Head of caudate nucleus (tissue), 42 donors: ENCODE data around the gene ITPR1.

Source experiments
- DNase-seq, 42 donors: peaks; one replicate each; pipeline versions ENCODE4 v3.0.0 to v3.0.0-alpha.2; 2020 to 2021; ENCODE audit warnings: mixed read lengths in 7 of 42
- intact Hi-C: fragments of 100-400 bp; cut with DNase I; formaldehyde crosslinking; loops from one replicate; pipeline ENCODE4 v1.15.0; 2022

The ITPR1 gene

DNA sequence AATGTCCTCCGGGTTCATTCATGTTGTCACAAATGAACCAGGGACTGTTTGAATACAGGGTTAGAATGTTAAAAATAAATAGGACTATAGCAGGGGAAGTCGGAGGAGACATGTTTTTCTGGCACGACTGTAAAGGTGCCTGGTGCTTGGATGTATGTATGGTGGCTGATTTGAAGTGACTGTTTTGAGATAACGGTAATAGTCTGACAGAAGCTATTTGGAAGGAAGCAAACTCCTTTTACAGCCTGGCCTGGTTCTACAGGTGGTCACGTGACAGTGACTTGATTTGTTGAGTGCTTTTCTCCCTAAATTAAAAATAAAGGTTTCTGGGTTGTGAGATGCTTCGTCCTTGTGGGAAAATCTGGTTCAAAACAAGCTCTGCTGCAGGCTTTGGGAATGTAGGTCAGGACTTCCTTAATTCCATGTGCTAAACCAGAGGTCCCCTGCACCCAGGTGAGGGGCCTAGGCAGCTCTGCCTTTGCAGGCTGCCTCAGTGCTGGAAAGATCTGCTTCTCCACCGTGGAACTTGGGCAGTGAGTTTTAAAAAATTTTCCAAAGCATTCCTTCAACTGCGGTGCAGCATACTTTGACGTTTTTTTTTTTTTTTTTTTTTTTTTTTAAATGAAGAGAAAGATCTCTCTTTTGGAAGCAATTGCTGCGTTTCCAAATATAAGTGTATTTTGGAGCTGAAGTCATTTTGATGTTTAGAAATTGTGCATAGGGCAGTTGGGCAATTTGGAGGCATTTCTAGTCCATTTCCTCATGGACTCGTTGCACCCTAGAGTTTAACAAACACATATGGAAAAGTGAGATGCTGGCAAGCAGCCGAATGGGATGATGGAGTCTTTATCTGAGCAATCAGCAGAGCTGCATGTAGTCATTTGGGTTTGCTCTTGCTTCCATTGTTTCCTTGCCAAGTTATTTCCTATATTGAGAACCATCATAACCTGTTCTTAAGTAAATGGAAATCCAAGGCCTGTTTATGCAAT is 30.9 kb downstream of the ITPR1 start:
- DNase-seq: no peak
- intact Hi-C loops: no loop called here

DNA sequence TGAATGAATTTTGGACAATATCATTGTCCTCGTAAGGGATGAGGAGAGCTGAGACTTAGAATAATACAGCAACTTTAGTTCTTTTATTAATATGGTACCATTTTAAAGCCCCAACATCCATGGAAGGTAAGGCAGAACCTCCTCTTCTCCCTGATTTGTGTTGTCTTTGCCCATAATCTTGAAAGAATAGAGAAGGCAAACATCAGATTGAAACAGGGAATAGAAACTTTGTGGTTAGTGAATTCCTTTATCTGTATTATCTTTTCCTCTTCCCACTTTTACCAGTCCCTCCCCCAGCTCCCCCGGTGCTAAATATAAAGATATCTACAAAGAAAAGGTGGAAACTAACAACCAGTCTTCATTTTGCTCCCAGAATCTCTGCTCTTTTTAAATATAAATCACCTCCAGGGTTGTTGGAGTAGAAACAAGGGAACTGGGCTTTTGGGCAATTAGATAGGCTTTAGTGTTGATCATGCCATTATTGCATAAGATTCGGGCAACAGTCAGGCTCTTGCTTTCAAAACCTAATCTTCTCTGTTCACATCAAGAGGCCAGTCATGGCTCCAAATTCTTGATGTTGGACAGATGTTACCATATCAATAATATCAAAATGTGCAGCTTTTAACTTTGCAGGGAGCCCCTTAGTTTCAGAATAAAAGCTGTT is 32.5 kb downstream of the ITPR1 start:
- intact Hi-C loops: no loop called here
- no peak for DNase-seq

DNA sequence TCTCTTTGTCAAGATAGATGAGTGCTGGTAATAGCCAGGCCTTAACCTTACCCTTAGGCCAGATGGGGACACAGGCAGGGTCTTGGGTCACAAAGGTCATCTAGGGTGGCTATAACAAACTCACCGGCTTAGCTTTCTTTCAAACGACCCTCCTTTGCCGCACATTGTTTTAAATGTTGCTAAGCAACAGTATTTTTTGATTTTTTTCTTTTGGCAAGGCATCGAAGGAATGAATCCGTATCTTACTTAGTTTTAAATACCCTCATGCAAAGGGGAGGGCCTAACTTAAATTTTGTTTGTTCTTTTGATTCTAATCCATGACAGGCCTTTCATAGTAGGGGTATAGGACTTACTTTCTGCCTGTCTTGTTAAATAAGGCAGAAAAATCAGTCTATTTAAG is 35.2 kb downstream of the ITPR1 start:
- intact Hi-C loops: no loop called here
- no peak for DNase-seq

DNA sequence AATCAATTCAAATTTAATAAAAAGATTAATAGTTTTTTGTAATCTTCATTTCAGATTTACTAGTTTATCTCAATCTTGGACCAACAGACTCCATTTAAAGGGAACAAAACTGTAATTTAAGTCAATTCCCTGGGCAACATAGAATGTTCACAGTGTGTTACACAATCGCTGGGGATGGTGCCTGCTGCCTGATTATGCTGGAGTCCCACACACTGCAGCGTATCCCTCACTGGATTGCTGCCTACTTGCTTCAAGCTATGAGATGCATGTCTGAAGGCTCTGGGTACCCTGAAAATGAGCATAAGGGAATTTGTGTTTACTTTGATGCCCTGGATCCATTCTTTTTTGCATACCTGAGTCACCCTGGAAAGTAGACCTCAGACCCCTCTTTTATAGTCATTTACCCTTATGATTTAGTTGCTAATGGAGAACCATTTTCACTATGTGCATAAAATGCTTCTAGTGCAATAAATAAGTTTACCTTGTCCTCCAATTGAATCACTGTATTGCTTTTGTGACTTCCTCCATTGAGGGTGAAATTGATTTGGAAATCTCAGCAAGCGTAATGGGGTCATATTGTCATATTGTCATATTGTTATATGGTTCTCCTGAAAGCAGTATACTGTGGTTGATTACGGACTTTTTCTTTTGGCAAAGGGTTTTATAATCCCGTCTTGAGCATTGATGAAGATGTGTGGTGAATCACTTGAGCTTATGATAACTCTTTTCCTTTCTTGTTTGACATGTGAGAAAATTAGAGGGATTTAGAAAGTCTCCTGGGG is 35.9 kb downstream of the ITPR1 start:
- intact Hi-C loops: no loop called here
- DNase-seq: peak in 37 of 42 donors; percentile 25 to 86 (median 59)

DNA sequence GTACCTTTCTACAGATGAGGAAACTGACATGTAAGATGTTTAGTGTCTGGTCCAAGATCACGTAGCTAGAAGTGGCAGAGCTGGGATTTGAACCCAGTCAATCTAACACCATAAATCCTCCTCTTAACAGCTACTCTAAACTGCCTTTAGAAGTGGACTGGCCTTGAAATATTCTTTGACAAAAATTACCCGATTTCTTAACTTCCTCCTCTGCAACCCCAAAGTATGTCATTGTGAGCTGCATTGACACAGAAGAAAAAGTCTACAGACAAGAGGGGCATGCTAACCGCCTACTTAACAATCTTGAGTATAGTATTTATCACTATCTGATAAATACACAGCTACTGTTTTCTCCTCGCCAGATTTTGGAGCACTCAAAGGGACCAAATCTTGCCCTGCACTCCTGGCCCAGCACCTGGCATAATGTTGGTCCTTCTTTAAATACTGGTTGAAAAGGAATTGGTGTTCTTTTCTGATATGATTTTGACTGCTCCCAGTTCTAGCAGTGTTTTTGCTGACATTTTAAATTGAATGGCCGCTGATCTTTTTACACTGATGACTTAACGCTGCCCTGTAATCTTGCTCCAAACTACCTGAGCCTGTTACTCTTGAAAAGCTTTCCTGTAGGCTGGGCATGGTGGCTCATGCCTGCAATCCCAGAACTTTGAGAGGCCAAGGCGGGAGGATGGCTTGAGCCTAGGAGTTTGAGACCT is 36.9 kb downstream of the ITPR1 start:
- intact Hi-C loops: no loop called here
- no peak for DNase-seq

DNA sequence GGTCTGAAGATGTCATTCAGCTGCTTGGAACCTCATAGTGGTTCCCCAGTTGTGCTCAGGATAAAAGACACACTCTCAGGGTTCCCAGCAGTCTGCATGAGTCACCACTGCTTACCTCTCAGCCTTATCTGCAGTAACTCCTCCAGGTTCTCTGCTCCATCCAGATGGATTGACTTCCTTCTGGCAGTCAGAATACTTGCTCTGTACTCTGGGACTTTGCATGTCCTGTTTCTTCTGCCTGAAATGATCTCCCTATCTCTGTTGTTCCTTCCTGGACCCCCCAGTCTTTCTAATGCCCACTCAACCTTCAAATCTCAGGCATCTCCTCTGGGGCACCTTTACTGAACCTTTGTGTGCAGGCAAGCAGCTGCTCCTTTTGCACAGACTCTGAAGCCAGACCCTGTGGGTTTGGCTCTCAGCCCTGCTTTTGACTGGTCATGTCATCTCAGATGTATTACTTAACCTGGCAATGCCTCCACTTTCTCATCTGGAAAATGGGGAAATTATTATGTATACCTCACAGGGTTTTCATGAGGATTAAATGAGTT is 38.4 kb downstream of the ITPR1 start:
- DNase-seq: peak in 29 of 42 donors; percentile 18 to 88 (median 43)
- intact Hi-C loops: no loop called here

DNA sequence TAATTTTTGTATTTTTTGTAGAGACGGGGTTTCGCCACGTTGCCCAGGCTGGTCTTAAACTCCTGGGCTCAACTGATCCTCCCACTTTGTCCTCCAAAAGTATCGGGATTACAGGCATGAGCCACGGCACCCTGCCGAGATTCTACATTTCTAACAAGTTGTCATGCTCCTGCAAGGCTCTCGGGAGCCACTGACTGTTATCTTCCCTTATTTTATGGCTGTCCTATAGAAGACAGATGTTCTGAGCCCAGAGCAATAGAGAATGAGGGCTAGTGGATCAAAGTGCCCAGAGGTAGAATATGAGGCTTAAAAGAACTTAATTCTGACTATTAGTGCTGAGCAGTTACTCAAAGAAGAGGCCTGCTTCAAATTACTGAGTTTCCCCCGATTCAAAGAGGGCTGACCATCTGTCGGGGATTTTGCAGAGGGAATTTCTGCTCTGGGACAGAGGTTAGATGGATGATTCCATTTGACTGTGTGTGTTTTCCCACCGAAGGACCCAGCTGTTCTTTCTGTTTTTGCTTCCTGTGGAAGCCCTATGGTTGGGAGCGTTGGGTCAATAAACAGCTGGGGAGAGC is 39.5 kb downstream of the ITPR1 start:
- intact Hi-C loops: no loop called here
- DNase-seq: no peak

DNA sequence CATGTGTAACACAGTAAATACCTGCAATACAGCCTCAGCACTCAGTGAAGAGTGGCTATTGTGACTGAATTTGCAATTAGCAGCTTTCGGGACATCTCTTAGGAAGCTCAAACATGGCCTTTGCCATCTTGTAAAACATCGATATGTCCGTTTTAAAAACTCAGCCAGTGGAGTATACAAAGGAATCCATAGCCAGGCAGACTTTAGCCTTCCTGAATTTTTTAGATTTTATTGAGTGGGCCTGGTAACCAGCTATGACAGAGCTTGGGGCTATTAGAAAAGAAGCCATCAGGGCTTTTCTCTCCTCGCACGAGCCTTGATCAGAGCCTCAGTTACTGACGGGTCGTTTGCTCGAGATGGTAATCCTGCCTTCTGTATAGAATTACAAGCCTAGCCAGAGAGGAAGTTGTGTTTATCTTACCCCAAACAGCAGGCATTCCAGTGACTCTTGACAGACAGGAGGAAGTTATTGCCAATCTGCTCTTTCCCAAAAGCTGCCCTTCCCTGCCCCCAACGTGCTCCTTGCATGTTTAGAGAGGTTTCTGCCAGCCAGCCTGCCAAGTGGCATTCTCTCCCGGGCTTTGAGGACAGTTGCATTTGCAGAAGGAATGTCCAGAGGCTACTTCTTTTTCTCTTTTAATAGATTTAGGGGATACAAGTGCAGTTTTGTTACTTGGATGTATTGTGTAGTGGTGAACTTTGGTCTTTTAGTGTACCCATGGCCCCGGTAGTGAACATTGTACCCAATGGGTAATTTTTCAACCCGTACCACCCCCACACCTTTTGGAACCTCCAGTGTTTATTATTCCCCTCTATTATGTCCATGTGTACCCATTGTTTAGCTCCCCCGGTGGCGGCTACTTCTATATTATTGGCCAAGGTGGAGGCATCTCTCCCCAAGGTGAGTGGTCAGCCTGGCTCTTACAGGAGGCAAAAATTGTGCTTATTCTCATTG is 40.6 kb downstream of the ITPR1 start:
- DNase-seq: peak in 6 of 42 donors; percentile 19 to 35 (median 33)
- intact Hi-C loops: no loop called here

DNA sequence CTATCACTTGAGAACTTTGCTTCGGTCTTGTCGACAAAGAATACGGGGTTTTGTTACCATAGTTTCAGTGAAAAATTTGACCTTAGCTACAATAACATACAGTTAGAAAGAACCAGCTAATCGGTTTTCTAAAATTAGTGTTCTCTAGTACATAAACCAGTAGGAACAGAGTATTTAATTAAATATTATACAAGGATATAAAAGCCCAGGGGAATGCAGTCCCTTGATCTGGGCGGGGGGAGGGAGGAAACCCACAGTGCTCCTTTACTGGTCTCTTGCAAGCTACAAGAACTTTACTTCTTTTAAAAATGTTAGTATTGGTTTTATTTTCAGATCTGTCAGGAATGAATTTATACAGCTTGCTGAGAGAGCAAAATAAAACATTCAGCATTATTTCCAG is 41.8 kb downstream of the ITPR1 start:
- no peak for DNase-seq
- intact Hi-C loops: no loop called here

DNA sequence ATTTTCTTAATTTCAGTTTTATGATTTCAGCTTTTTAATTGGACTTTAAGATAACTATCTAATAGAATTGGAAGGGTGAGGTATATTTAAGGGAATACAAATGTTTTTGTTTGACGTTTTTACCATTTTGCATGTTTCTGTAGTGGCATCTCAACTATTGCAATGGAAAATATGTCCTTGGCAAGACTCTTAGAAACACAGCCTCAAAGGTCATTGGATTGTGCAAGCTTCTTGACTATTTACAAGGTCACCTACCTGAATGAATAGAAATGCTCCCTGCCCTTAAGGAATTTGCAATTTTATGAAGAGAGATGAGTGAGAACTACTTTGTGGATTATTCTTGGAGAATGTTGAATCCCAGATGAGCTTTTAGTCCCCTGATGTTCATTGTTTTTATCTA is 43.1 kb downstream of the ITPR1 start:
- intact Hi-C loops: no loop called here
- no peak for DNase-seq

DNA sequence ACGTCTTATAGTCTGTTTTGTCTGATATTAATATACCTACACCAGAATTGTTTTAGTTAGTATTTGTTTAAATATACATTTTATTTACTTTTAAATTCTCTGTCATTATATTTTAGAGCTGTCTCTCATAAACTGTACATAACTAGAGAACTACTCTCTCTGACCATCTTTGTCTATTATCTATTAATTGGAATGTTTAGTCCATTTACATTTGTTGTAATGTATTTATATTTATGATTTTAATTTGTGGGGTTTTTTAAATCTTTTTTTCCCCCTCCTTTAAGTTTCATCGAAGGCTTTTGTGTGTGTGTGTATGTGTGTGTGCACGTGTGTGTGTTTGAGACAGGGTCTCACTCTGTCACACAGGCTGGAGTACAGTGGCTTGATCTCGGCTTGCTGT is 47.1 kb downstream of the ITPR1 start:
- intact Hi-C loops: no loop called here
- DNase-seq: no peak

DNA sequence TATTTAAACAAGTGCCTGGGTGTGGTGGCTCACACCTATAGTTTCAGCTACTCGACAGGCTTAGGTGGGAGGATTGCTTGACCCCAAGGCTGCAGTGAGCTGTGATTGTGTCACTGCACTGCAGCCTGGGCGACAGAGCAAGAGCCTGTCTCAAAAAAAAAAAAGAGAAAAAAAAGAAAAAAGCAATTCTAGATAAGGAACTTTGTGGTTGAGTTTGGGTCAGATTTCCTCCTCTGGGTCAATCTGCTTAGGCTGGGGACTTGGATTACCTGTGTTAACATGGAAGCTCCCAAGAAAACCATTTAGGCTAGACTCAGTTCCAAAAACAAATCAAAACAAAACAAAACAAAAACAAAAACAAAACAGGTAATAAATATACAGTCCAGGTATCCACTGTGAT is 50.0 kb downstream of the ITPR1 start:
- DNase-seq: no peak
- intact Hi-C loops: no loop called here

DNA sequence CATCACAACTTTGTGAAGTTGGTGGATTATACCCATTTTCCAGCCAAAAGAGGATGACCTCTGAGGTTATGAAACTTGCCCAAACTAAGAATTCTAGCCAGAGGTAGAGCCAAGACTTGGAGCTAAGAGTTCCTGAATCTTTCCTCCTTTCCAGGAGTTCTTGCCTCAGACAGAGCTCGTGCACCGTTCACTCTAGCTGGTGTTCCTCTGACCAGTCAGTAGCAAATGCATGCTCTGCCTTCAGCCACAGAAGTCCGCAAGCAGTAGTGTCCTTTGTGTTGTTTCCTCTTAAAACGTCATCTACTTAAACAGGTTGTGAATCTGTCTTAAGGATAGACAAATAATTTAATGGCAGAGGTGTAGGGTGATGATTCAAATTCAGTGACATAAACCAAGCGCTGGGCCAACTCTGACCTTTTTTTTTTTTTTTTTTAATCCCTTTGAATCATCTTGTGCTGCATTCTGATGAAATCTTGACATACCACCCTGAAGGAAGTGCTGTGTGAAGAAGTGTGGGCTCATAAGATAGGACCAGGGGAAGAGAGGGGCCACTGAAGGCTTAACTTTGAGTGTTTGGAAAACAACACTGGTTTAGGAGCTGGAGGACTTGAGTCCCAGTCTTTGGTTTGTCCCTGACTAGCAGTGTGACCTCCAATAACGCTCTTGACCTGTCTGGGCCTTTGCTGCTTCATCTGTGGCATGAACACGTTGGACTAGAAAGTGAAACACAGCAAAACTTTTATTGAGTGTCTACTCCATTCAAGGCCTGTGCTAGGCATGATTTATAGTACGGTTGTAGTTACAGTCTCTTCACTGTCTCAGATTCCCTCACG is 53.4 kb downstream of the ITPR1 start:
- DNase-seq: no peak
- intact Hi-C loops: no loop called here

DNA sequence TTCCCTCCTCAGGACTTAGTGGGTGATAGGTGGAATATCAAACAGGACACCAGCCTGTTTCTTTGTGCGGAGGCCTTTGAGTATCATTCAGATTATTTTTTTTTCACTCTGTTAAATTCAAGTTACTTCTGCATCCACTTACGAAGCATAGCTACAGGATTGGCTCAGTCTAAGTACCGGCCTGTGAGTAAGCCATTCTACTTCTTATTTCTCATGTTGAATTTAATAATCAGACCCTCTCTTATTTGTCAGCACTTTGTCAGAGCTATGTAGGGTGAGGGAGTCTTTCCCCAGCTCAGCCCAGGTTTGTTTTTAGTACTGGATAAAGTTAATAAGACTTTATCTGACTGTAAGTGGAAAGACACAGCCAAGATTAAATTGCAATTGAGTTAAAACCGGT is 54.7 kb downstream of the ITPR1 start:
- intact Hi-C loops: no loop called here
- no peak for DNase-seq

DNA sequence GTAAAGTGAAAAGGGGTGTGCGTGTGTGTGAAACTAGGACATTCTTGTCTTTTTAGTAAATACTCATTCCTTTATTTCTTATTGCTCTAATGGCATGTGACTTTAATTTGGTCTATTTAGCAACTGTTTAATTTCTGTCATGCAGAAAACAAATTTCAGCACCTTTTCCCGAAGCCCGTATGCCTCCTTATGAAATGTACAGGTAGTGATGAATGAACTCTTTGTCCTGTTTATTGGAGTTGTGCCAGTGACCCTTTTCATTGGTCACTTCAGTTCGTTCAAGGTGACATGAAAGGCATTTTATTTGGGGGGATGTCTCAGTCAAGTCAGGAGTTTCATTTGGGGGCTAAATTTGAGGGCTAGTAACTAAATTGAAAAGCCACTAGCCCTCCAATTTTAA is 55.2 kb downstream of the ITPR1 start:
- no peak for DNase-seq
- intact Hi-C loops: no loop called here

DNA sequence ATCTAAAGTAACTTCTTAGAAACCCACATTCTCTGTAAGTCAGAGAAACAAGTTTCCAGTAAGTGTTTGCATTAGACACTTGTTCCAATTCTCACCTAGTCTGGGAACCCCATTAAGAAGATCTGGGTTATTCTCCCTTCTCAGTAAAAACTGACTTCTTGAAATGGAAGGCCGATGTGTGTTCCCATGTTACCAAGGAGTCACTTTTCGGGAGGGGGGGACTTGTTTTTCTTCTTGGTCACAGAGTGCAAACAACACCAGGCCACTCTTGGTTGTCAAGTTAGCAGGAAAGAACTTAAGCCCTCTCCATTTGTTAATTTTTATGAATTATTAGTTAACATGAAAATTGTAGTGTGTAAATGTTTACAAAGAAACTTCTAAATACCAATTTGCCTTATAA is 55.6 kb downstream of the ITPR1 start:
- intact Hi-C loops: no loop called here
- no peak for DNase-seq

DNA sequence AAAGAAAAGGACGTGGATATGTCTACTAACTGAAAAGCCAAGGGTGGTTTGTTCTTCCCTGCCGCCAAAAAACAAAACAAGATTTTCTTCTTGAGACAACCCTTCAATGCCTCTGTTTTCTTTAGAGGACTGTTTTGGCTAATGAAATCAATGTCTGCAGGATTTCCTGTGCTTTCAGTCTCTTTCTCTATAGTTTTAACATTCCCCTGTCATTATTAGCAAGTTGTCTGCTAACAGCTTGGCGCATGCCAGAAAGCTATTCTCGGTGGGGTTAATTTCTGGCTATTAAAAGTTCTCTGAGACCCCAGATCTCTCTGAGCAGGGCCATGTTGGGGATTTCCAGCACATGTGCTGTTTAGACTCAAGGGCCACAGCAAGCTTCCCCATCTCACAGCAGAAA is 56.7 kb downstream of the ITPR1 start:
- no peak for DNase-seq
- intact Hi-C loops: no loop called here
